Naive B cell (primary cell): ENCODE results near the gene CC2D2B. TPM values are rescaled to one million over a fixed set of nuclear protein-coding genes. Genes with fewer than 3 reads are reported as not detected.

Experiments used
- polyA plus RNA-seq, 6 donors: library from polyadenylated mRNA; unstranded; fragments of 300-500 nt; fragmentation: Illumina TruSeq; gene quantifications; one replicate each; pipeline ENCODE4 v1.2.3, GENCODE V29; 2021; ENCODE audit warnings: low read depth in 6 of 6

The CC2D2B gene
- polyA plus RNA-seq, 6 donors from 2014 or later = 0.20 to 0.37 (median 0.22) TPM; not detected in 3

Other genes starting within 250 kb of the CC2D2B start
- gene TCTN3, start 214.0 kb upstream of the CC2D2B start, polyA plus RNA-seq = 10 to 100 TPM; 22.1 to 42.3 (median 35.2) TPM
- 10 to 100 TPM; 39.0 to 59.2 (median 48.9) TPM for gene ENTPD1, start 151.8 kb upstream of the CC2D2B start, polyA plus RNA-seq
- gene CCNJ, start 135.6 kb downstream of the CC2D2B start, polyA plus RNA-seq = 1 to 10 TPM in 3 of 6 donors, under 1 TPM in 2, not detected in 1; 0.88 to 1.5 (median 1.2) TPM
- gene ZNF518A, start 222.3 kb downstream of the CC2D2B start, polyA plus RNA-seq = 10 to 100 TPM in 5 of 6 donors, 1 to 10 TPM in 1; 8.2 to 21.4 (median 14.4) TPM